ENCODE results near the gene TGFBR3.

TGFBR3 gene

DNA sequence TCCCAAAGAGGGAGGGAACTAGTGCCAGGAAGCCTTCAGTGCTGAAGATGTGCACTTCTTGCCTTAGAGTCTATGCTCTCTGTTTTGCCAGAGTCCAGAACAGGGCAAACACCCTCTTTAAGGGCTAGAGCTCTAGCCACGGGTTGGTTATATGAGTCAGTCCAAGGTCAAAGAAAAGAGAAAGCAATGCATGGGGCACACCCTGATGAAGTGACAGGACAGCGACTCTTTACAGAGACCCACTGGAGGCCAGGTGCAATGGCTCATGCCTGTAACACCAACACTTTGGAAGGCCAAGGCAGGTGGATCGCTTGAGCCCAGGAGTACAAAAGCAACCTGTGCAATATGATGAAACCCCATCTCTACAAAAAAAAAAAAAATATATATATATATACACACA is 86.1 kb downstream of the TGFBR3 start:
- Histone ChIP-seq H3K4me3 (ENCODE audit: low read depth, low read length) (no peak overlapping the region), H3K4me1 (ENCODE audit: control insufficient read depth, insufficient read depth, low read length) (no peaks in the 10 kb centered on the region), H3K9me3 (ENCODE audit: control insufficient read depth, insufficient read depth, low read depth, low read length) (no peaks in the 10 kb centered on the region), H3K36me3 (ENCODE audit: control insufficient read depth in 2 of 2, insufficient read depth in 1 of 2, low read length in 2 of 2) (no peaks in the 10 kb centered on the region), H3K27ac (ENCODE audit: extremely low read depth, low read depth, low read length) (no peak overlapping the region)
- CTCF ChIA-PET = no interaction called here
- TF ChIP-seq TRIM28 (IDR thresholded peaks at IDR 0.05; ENCODE audit: borderline replicate concordance, low read length) (no peak), GLI2 (tag by site-specific recombination; IDR thresholded peaks at IDR 0.05; ENCODE audit: borderline replicate concordance, low read depth) (no peak), ZNF624 (tag by site-specific recombination; IDR thresholded peaks at IDR 0.05) (no peak), ZNF184 (tag by site-specific recombination; IDR thresholded peaks at IDR 0.05) (no peak), ZFHX2 (tag by site-specific recombination; conservative IDR thresholded peaks at IDR 0.05) (no peak), ZNF785 (tag by site-specific recombination; IDR thresholded peaks at IDR 0.05) (no peak), ZXDB (tag by site-specific recombination; IDR thresholded peaks at IDR 0.05) (no peak)
- TF ChIP-seq, protein P1, sequence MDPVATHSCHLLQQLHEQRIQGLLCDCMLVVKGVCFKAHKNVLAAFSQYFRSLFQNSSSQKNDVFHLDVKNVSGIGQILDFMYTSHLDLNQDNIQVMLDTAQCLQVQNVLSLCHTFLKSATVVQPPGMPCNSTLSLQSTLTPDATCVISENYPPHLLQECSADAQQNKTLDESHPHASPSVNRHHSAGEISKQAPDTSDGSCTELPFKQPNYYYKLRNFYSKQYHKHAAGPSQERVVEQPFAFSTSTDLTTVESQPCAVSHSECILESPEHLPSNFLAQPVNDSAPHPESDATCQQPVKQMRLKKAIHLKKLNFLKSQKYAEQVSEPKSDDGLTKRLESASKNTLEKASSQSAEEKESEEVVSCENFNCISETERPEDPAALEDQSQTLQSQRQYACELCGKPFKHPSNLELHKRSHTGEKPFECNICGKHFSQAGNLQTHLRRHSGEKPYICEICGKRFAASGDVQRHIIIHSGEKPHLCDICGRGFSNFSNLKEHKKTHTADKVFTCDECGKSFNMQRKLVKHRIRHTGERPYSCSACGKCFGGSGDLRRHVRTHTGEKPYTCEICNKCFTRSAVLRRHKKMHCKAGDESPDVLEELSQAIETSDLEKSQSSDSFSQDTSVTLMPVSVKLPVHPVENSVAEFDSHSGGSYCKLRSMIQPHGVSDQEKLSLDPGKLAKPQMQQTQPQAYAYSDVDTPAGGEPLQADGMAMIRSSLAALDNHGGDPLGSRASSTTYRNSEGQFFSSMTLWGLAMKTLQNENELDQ (tag by site-specific recombination; IDR thresholded peaks at IDR 0.05; ENCODE audit: low read depth) = no peak
- POLR2A ChIA-PET = no interaction called here

DNA sequence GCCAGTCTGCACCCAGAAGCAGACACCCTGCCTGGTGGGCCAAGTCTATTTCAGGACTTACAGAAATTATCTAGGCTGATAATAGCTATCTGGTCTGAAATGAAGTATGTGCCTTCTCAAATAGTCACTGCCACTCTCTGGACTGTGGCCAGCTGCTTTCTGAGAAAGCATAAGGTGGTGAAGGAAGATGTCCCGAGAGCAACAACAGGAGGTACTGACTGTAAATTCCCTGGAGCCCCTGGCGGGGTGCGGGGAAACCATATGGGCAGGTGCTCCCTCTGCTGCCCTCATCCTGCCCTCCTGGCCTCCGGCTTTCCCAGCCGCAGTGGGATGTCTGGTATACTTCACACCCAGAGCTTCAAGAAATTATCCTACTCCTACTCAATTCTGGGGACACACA is 86.8 kb downstream of the TGFBR3 start:
- TF ChIP-seq ZNF571 (tag by site-specific recombination; IDR thresholded peaks at IDR 0.05) (no peak), KLF1 (tag by site-specific recombination; IDR thresholded peaks at IDR 0.05) (no peak), ZBTB20 (tag by site-specific recombination; IDR thresholded peaks at IDR 0.05) (no peak), MYNN (tag by site-specific recombination; IDR thresholded peaks at IDR 0.05; ENCODE audit: borderline replicate concordance) (no peak), ZBTB8A (tag by site-specific recombination; IDR thresholded peaks at IDR 0.05) (no peak), ZNF335 (tag by site-specific recombination; conservative IDR thresholded peaks at IDR 0.05) (no peak), OSR2 (tag by site-specific recombination; IDR thresholded peaks at IDR 0.05) (no peak), ZNF292 (tag by site-specific recombination; IDR thresholded peaks at IDR 0.05; ENCODE audit: borderline replicate concordance, low read depth) (no peak), ZNF112 (tag by site-specific recombination; IDR thresholded peaks at IDR 0.05) (no peak), HOXD13 (CRISPR knock-in tag; IDR thresholded peaks at IDR 0.05; ENCODE audit: borderline replicate concordance) (no peak), ZNF324 (tag by site-specific recombination; IDR thresholded peaks at IDR 0.05) (no peak), YY1 (tag by site-specific recombination; IDR thresholded peaks at IDR 0.05) (no peak)
- TF ChIP-seq, protein P2, sequence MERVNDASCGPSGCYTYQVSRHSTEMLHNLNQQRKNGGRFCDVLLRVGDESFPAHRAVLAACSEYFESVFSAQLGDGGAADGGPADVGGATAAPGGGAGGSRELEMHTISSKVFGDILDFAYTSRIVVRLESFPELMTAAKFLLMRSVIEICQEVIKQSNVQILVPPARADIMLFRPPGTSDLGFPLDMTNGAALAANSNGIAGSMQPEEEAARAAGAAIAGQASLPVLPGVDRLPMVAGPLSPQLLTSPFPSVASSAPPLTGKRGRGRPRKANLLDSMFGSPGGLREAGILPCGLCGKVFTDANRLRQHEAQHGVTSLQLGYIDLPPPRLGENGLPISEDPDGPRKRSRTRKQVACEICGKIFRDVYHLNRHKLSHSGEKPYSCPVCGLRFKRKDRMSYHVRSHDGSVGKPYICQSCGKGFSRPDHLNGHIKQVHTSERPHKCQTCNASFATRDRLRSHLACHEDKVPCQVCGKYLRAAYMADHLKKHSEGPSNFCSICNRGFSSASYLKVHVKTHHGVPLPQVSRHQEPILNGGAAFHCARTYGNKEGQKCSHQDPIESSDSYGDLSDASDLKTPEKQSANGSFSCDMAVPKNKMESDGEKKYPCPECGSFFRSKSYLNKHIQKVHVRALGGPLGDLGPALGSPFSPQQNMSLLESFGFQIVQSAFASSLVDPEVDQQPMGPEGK (tag by site-specific recombination; IDR thresholded peaks at IDR 0.05) = no peak
- Histone ChIP-seq H3K4me3 (ENCODE audit: low read depth, low read length) (no peak overlapping the region), H3K9me3 (ENCODE audit: control insufficient read depth, insufficient read depth, low read depth, low read length) (no peaks in the 10 kb centered on the region), H3K4me1 (ENCODE audit: control insufficient read depth, insufficient read depth, low read length) (no peaks in the 10 kb centered on the region), H3K36me3 (ENCODE audit: control insufficient read depth in 2 of 2, insufficient read depth in 1 of 2, low read length in 2 of 2) (no peaks in the 10 kb centered on the region), H3K27ac (ENCODE audit: extremely low read depth, low read depth, low read length) (no peak overlapping the region)
- POLR2A ChIA-PET = no interaction called here
- CTCF ChIA-PET = interaction anchor here (0.7 kb wide), 1 partner anchor 1019 kb away, joined by 3 read pairs; no protein-coding TSS in a partner anchor
